GM23338 (cell line): ENCODE data around the gene MS4A6A. TPM values are rescaled to one million over a fixed set of nuclear protein-coding genes. Genes with fewer than 3 reads are reported as not detected.

Source experiments
- CREB1 ChIP-seq: fragments of 250-450 bp; sonication (Bioruptor Pico); IDR thresholded peaks from 2 replicates; pipeline ENCODE4 v1.5.0; 2020; ENCODE audit warnings: low read depth, mild to moderate bottlenecking, moderate library complexity
- ETS1 ChIP-seq: IDR thresholded peaks from 2 replicates; pipeline ENCODE4 v1.6.1; 2016; ENCODE audit warnings: antibody characterized with exemption
- EZH2 ChIP-seq: fragments of 200-600 bp; sonication (generic); IDR thresholded peaks from one replicate; pipeline ENCODE4 v1.8.0; 2017; ENCODE audit warnings: antibody characterized with exemption, mild to moderate bottlenecking, low read depth; ENCODE audit not compliant: unreplicated experiment
- NANOG ChIP-seq: IDR thresholded peaks from 2 replicates; pipeline ENCODE4 v1.6.1; 2016; ENCODE audit warnings: antibody characterized with exemption, borderline replicate concordance
- POLR2AphosphoS5 ChIP-seq: IDR thresholded peaks from 2 replicates; pipeline ENCODE4 v1.6.1; 2016; ENCODE audit warnings: antibody characterized with exemption, low read depth
- REST ChIP-seq: IDR thresholded peaks from one replicate; pipeline ENCODE4 v1.6.1; 2018; ENCODE audit warnings: antibody characterized with exemption; ENCODE audit not compliant: unreplicated experiment
- ZNF331 ChIP-seq: fragments of 250-450 bp; sonication (Bioruptor Pico); IDR thresholded peaks from 2 replicates; pipeline ENCODE4 v1.5.0; 2020; ENCODE audit warnings: low read depth, mild to moderate bottlenecking, moderate library complexity
- ZNF462 ChIP-seq: fragments of 250-450 bp; sonication (Bioruptor Pico); IDR thresholded peaks from 2 replicates; pipeline ENCODE4 v1.5.0; 2020; ENCODE audit warnings: mild to moderate bottlenecking, moderate library complexity
- polyA plus RNA-seq: library from polyadenylated mRNA; unstranded; fragments of >200 nt; fragmentation: Nextera tagmentation; extraction: Ambion mirVana; gene quantifications from 2 replicates; pipeline ENCODE4 v1.2.1, GENCODE V29; 2016
- total RNA-seq: library from RNA; depleted of rRNA; stranded (reverse); fragments of >200 nt; shearing (Covaris generic); gene quantifications from 2 replicates; pipeline ENCODE4 v1.2.3, GENCODE V29; 2014

The MS4A6A gene
- total and polyA plus RNA-seq, 2 experiments from 2014 or later: not detected

- no peak for TF ChIP-seq ZNF462
- no peak for TF ChIP-seq POLR2AphosphoS5
- no peak for TF ChIP-seq ETS1
- TF ChIP-seq ZNF331 (CRISPR knock-in tag): no peak
- no peak for TF ChIP-seq CREB1 (CRISPR knock-in tag)
- no peak for TF ChIP-seq REST
- no peak for TF ChIP-seq EZH2
- TF ChIP-seq NANOG: no peak
Measured at GRCh38 chr11:60165538-60165937, 17.3 kb downstream of the MS4A6A start (continued).
